Hematopoietic multipotent progenitor cell treated with erythropoietin and hydrocortisone succinate and interleukin-3 and kit ligand, for 15 days (in vitro differentiated cells): ENCODE data around the gene PLCXD1.

Source experiments
- DNase-seq: peaks from one replicate; pipeline ENCODE4 v3.0.0-alpha.2; 2015; ENCODE audit warnings: low spot score

The PLCXD1 gene

GRCh38 chrX:334971-335757 is 54.0 kb downstream of the PLCXD1 start:
- DNase-seq = no peak

- DNase-seq = no peak
Observed at GRCh38 chrX:335758-336155, 54.6 kb downstream of the PLCXD1 start.

- DNase-seq = no peak
Observed at GRCh38 chrX:336227-336626, 55.0 kb downstream of the PLCXD1 start.

- DNase-seq = no peak
Observed at GRCh38 chrX:337331-337831, 56.2 kb downstream of the PLCXD1 start.

GRCh38 chrX:338281-338835 is 57.2 kb downstream of the PLCXD1 start:
- DNase-seq = no peak

- DNase-seq = no peak
Observed at GRCh38 chrX:338836-339400, 57.7 kb downstream of the PLCXD1 start.

- no peak for DNase-seq
Observed at GRCh38 chrX:340121-340520, 58.9 kb downstream of the PLCXD1 start.

- DNase-seq = no peak
Observed at GRCh38 chrX:340641-341423, 59.7 kb downstream of the PLCXD1 start.

- DNase-seq = no peak
Observed at GRCh38 chrX:341541-342101, 60.4 kb downstream of the PLCXD1 start.

- DNase-seq = no peak
Observed at GRCh38 chrX:344371-344901, 63.3 kb downstream of the PLCXD1 start.

- DNase-seq = no peak
Observed at GRCh38 chrX:345020-345925, 64.1 kb downstream of the PLCXD1 start.

GRCh38 chrX:346034-346813 is 65.0 kb downstream of the PLCXD1 start:
- DNase-seq = no peak

GRCh38 chrX:347351-348117 is 66.4 kb downstream of the PLCXD1 start:
- no peak for DNase-seq

GRCh38 chrX:348461-349117 is 67.4 kb downstream of the PLCXD1 start:
- no peak for DNase-seq

GRCh38 chrX:349196-349595 is 68.0 kb downstream of the PLCXD1 start:
- DNase-seq = no peak

- DNase-seq = no peak
Observed at GRCh38 chrX:349702-350101, 68.5 kb downstream of the PLCXD1 start.

- no peak for DNase-seq
Observed at GRCh38 chrX:350148-350533, 69.0 kb downstream of the PLCXD1 start.

GRCh38 chrX:350534-351323 is 69.5 kb downstream of the PLCXD1 start:
- no peak for DNase-seq
